ENCODE results near the gene SLC1A1.
"Not testable (repeated sequence)": the region's sequence is repeated elsewhere in the genome, so short reads cannot be mapped to it uniquely, and the experiment has no call there.

The SLC1A1 gene

DNA sequence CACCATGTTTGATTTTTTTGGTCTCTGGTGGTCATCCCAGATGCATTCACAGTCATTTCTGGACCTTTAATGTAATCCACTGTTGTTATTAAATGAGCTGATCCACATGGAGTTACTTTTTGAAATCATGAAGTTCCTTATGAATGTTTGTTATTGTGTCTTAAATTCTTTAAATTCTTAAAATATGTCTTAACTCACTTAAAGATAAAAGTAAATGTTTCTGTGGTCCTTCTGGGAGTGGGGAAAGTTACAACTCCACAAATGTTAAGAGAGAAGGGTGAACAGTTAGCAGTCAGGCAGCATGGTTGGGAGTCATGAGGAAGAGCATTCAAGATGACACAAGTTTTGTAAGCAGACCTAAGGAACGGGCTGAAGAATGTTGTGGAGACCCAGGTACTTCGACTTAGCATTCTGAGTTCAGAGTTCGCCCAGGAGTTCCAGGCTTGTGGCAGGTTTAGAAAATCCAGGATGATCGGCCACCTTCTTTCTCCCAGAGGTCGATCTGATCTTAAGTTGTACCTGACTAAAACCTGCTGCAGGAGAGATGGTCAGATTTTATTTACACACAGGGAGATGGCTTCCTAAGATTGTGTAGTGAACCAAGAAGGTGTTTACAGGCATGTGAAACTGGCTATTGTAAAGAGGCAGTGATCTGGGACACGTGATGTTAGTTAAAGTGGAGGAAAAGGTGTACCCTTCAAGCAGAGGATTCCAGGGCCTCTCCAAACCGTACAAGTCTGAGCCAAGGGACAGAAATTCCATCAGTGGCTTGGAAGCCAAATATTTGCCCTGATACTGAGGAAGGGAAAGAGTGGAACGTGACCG is 17.2 kb downstream of the SLC1A1 start:
- no peak for DNase-seq

GRCh38 chr9:4508246-4508906 is 18.1 kb downstream of the SLC1A1 start:
- no peak for DNase-seq

DNA sequence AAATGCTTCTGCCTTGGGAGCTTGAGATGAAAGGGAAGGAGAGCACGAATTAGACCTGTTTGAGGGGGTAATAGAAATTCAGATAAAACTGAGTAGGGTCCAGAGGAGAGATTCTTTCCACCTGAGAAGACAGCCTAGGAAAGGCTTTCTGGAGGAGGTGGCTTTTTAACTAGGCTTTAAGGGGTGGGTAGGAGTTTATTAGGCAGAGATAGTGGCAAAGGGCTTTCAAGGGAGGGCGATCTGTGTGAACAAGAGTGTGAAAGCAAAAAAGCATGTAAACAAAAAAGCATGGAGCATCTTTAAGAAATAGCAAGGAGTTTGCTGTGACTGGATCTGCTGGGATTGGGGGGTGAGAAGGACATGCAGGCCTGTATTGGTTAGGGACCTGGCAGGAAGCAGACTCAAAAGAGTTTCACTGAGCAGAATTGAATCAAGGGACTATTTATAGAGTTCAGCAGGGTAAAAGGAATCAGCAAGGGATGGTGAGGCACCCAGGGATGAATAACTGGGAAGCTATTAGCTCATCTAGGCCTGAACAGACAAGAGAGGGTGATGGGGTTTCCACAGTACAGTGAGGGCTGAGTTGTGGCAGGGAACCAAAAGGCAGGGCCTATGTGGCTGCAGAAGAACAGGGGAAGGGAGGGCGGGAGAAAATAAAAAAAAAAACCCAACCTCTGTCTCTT is 18.8 kb downstream of the SLC1A1 start:
- DNase-seq, result no peak

DNA sequence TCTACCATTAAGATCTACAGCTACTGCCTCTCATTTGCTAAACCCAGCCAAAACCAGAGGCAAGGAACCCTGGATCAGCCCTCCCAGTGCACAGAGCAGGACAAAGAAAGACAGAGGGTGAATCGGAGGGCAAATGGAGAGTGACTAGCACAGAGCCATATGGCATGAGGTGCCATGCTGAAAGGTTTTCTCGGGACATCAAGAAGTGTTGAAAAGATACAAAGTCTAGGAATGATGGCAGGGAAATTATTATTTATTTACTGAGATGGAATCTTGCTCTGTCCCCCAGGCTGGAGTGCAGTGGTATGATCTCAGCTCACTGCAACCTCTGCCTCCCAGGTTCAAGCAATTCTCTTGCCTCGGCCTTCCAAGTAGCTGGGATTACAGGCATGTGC is 19.3 kb downstream of the SLC1A1 start:
- no peak for DNase-seq

DNA sequence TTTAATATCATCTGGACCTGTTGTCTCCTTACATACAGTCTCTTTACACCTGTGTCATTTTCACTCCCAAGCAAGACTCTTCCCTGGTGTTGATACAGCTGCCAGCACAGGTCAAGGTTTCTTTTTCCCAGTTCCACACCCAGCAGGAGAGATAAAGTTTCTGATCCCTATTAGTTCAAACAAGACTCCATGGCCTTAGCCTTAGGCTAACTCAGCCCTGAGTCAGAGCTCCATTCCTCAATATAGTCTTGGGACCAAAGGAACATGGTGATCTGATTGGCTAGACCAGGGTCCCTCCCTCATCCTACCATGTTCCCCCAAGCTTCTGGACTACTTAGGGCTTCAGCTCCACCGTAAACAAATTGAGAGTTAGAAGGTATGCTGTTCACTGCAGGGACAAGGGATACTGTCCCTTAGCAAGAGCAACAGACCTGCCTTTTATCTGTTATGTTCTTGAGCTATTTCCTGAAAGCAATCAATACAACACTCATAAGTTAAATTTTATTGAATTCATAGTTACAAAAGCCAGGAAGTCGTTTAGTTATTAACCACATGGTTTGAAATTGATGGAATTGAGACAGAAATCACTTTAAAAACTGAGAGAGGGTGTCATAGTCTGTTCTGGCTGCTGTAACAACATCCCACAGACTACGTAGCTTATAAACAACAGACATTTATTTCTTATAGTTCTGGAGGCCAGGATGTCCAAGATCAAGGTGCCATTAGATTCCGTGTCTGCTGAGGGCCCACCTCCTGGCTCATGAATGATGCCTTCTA is 20.5 kb downstream of the SLC1A1 start:
- DNase-seq, result no peak

DNA sequence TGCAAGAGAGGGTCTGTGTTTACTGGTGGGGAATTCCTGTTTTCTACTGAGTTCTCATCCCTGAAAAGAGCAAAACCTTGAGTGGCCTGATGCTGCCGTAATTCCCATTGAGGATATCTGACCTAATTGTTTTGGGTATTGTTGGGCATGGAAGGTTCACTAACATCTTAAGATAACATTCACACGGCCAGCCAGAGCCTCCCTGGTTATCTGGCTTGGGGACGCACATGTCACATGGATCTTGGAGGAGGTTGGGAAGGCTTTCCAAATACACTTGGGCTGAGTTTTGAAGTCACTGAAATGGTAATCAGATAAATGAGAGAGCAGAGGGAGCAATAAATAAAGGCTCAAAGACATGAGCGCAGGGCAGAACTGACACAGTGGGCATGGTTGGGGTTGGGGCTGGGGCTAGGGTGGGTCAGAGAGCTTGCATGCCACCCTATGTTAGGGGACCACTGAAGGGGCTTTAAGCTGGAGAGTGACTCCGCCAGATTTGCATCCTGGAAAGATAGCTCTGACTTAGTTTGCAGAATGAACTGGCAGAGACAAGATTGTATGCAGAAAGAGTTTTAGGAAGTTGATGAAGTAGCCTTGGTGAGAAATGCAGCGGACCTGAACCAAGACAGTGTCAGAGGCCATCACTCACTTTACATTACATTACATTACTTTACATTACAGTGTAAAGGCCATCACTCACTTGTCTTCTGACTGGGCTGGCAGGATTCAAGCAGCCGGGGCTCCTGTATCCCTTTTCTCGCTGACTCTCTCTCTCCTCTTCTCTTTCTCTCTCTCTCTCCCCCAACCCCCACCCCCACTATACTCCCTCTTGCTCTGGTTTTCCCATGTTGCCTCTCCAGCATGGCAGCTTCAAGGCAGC is 24.2 kb downstream of the SLC1A1 start:
- no peak for DNase-seq

DNA sequence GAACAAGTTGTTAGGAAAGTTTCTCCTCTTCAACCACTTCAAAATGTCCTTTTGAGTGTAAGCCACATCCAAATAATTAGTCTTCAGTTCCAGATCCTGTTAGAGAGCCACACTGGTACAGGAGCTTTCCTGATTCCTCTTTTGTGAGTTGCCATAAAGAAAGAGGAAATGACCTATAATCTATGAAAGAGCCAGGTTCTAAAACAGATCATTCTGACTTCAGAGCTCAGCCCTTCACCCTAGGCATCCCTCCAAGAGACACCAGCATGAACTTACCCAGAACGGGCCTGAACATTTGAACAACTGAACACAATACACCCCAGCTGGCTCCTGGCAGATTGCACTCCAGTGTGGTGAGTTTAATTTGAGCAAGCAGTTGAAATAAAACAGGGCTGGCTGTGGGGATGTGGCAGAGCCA is 25.7 kb downstream of the SLC1A1 start:
- DNase-seq, result peak; percentile 80

- DNase-seq, result no peak
Observed at GRCh38 chr9:4517274-4517673, 27.0 kb downstream of the SLC1A1 start.

DNA sequence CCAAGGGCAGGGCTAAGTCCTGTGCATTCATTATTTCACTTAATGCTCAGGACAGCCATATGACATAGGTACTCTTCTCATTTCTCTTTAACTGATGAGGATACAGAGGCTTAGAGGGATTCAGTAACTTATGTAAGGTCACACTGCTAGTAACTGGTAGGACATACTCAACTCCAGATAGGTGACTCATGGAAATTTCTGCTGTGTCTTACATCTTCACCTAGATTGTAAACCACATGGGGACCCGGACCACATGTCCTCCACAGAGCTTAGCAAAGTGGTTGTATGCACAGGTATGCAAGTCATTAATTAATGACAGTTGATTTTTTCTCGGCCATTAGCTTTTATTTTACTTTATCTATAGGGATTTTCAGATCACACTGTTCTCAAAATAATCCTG is 29.3 kb downstream of the SLC1A1 start:
- DNase-seq, result no peak

- DNase-seq, result no peak
Observed at GRCh38 chr9:4520055-4520454, 29.8 kb downstream of the SLC1A1 start.

DNA sequence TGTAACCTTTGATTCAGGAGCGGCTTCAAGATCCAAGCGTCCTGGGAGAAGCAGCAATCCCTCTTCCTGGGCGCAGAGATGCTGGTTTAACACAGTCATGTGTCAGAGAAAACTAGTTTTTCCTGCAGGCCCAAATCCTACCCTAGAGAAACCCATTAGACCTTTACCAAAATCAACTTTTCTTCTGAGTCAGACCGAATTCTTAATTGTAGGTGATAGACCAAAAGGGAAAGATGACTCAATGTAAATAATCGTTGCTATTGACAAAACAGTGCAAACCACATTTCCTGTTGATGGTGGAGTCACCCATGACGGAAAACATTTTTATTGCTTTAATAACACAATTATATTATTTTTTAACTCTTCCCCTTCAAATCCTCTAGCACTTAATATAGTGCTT is 40.1 kb downstream of the SLC1A1 start:
- no peak for DNase-seq

DNA sequence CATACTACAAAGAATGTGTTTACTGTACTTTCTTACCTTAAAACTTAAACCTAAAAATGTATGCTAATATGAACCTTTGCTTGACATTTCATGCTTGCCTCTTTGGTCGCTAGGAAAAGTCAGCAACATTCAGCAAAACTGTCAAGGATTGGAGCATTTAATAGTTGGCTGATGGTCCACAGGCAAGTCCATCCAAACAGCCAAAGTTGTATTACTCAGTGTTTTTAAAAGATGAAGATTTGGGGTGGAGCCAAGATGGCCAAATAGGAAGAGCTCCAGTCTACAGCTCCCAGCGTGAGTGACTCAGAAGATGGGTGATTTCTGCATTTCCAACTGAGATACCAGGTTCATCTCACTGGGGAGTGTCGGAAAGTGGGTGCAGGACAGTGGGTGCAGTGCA is 40.6 kb downstream of the SLC1A1 start:
- DNase-seq, result not testable (repeated sequence)

- not testable (repeated sequence) for DNase-seq
Observed at GRCh38 chr9:4531355-4531754, 41.1 kb downstream of the SLC1A1 start.

GRCh38 chr9:4533881-4534280 is 43.6 kb downstream of the SLC1A1 start:
- DNase-seq, result not testable (repeated sequence)

GRCh38 chr9:4536196-4536595 is 45.9 kb downstream of the SLC1A1 start:
- DNase-seq, result not testable (repeated sequence)

GRCh38 chr9:4537581-4537980 is 47.3 kb downstream of the SLC1A1 start:
- DNase-seq, result no peak

DNA sequence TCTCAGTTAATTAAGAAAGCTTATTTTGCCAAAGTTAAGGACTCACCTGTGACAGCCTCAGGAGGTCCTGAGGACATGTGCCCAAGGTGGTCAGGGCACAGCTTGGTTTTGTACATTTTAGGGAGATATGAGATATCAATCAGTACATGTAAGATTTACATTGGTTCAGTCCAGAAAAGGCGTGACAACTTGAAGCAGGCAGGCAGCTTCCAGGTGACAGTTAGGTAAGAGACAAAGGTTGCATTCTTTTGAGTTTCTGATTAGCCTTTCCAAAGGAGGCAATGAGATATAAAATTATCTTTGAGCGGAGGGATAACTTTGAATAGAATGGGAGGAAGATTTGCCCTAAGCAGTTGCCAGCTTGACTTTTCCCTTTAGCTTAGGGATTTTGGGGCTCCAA is 47.8 kb downstream of the SLC1A1 start:
- no peak for DNase-seq

- no peak for DNase-seq
Observed at GRCh38 chr9:4538621-4539020, 48.4 kb downstream of the SLC1A1 start.

DNA sequence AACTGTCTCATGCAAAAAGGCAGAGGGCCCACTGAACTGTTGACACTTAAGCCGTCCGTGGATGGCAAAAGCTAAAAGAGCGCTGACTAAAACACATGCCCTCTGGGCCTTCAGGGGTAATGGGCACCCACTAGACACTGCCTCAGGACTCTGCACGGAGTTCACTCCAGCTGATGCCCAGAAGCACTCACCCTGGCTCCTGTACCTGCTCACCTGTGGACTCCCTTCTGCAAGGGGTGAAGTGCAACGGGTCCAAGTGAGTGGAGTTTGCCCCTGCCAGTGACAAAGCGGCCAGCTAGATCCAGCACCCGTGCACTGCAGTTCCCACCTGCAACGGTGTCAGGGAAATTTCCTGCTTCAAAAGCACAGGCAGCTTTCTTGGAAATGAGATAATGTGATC is 50.2 kb downstream of the SLC1A1 start:
- no peak for DNase-seq

- no peak for DNase-seq
Observed at GRCh38 chr9:4541281-4541680, 51.0 kb downstream of the SLC1A1 start.

GRCh38 chr9:4541856-4542255 is 51.6 kb downstream of the SLC1A1 start:
- no peak for DNase-seq

- not testable (repeated sequence) for DNase-seq
Observed at GRCh38 chr9:4544714-4545113, 54.4 kb downstream of the SLC1A1 start.
